ENCODE results near the gene SPC24.

DNA sequence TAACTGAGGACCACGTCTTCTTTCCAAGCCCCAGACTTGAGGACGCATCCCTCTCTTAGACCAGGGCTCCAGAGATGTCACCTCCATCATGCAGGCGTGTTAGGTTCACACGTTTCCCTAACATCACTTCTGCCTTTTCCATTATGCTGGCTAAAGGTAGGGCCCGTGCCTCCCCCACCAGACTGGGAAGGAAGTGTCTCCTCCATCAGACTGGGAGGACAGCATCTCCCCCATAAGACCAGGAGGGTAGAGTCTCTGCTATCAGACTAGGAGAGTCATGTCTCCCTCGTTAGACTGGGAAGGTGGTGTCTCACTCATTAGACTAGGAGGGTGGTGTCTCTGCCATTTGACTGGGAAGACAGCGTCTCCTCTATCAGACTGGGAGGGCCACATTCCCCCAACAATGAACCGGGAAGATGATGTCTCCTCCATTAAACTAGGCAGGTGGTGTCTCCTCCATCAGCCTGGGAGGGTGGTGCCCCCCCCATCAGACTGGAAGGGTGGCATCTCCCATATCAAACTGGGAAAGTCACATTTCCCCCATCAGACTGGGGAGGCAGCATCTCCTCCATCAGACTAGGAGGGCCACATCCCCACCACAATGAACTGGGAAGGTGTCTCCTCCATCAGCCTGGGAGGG, 18.1 kb upstream of the SPC24 start:
- TF ChIP-seq, protein P1, sequence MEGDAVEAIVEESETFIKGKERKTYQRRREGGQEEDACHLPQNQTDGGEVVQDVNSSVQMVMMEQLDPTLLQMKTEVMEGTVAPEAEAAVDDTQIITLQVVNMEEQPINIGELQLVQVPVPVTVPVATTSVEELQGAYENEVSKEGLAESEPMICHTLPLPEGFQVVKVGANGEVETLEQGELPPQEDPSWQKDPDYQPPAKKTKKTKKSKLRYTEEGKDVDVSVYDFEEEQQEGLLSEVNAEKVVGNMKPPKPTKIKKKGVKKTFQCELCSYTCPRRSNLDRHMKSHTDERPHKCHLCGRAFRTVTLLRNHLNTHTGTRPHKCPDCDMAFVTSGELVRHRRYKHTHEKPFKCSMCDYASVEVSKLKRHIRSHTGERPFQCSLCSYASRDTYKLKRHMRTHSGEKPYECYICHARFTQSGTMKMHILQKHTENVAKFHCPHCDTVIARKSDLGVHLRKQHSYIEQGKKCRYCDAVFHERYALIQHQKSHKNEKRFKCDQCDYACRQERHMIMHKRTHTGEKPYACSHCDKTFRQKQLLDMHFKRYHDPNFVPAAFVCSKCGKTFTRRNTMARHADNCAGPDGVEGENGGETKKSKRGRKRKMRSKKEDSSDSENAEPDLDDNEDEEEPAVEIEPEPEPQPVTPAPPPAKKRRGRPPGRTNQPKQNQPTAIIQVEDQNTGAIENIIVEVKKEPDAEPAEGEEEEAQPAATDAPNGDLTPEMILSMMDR (IDR thresholded peaks at IDR 0.05): no peak
- TF ChIP-seq POLR2AphosphoS5 (IDR thresholded peaks at IDR 0.05; ENCODE audit: insufficient read depth in 1 of 2, low read depth in 1 of 2): no peak
- TF ChIP-seq POLR2A (IDR thresholded peaks at IDR 0.05): no peak

Data from vagina (tissue), 2 donors.